ENCODE measurements around the gene MPRIP.

DNA sequence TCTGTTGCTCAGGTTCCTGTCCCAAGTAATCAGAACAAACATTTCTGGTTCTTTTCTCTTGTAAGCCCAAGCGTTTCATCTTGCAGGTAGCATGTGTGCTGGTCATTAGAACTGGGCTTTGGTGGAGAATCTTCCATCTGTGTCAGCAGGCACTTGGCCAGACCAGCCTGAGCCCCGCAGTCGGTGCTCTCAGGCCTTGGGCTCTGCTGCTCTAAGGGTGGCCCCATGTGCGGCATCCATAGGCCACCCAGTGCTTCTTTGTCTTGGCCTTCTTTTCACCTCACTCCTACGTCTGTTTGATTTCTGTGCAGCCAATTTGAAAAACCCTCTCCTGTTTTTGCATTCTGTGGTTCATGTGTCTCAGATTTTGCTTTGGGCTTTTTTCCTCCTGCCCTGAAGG lies 112.3 kb downstream of the MPRIP start:
- TF ChIP-seq, protein P1, sequence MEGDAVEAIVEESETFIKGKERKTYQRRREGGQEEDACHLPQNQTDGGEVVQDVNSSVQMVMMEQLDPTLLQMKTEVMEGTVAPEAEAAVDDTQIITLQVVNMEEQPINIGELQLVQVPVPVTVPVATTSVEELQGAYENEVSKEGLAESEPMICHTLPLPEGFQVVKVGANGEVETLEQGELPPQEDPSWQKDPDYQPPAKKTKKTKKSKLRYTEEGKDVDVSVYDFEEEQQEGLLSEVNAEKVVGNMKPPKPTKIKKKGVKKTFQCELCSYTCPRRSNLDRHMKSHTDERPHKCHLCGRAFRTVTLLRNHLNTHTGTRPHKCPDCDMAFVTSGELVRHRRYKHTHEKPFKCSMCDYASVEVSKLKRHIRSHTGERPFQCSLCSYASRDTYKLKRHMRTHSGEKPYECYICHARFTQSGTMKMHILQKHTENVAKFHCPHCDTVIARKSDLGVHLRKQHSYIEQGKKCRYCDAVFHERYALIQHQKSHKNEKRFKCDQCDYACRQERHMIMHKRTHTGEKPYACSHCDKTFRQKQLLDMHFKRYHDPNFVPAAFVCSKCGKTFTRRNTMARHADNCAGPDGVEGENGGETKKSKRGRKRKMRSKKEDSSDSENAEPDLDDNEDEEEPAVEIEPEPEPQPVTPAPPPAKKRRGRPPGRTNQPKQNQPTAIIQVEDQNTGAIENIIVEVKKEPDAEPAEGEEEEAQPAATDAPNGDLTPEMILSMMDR (IDR thresholded peaks at IDR 0.05; ENCODE audit: borderline replicate concordance, extremely low read depth, low read length, poor library complexity, severe bottlenecking) = no peak
- no peak for TF ChIP-seq EZH2 (IDR thresholded peaks at IDR 0.05; ENCODE audit: borderline replicate concordance, low read depth, low read length, severe bottlenecking)

Measured in DND-41 (cell line).